ENCODE measurements around the gene PGGT1B.

Gene PGGT1B

DNA sequence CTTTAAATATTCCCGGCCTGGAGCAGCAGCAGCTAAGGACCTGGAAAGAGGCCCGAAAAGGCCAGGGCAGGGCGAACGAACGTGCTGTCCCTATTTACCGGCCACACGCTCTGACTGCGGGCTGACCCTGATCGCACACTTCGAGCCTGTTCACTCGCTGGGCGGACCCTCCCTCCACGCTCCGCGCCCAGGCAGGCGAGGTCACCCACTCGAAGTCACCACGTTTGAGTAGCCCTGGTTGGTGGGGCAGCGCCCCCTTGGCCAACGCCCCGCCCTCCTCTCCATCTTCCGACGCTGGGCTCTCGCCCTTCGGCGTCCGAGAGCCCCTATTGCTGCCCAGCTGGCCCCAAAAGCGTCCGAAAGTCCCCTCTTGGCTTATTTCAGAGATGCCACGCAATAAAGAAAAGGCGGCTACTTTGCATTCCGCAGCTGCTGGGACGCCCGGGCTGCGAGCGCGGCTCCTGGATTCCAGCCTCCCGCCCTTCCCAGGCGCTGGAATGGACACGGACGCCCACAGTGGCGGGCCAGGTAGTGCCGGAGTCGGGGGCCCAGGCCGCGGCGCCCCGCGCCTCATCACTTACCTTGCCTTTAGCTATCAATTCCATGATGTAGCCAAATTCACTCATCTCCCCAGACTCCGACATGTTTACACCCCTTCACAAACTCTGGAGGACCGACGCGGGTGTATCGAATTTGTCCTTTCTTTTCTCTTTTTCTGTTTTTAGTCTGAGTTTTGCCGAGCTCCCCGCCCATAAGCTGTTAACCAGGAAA, 83.1 kb downstream of the PGGT1B start:
- DNase-seq: no peak

DNA sequence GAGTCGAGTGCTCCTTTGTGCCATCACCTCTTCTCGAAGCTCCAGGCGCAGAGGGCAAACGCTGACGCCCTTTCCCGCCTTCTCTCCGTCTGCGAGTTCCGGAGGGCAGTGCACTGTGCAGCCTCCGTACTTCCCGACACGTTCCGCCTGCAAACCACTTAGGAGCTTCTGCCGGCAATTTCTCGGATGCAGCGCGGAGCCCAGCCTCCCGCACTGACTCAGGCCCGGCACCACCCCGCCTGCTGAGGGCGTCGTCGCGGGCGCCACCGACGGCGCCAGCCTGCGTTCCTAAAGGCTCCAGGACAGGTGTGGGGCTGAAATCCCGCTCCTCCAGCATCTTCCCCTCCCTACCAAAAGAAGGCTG, 83.7 kb downstream of the PGGT1B start:
- DNase-seq: no peak

DNA sequence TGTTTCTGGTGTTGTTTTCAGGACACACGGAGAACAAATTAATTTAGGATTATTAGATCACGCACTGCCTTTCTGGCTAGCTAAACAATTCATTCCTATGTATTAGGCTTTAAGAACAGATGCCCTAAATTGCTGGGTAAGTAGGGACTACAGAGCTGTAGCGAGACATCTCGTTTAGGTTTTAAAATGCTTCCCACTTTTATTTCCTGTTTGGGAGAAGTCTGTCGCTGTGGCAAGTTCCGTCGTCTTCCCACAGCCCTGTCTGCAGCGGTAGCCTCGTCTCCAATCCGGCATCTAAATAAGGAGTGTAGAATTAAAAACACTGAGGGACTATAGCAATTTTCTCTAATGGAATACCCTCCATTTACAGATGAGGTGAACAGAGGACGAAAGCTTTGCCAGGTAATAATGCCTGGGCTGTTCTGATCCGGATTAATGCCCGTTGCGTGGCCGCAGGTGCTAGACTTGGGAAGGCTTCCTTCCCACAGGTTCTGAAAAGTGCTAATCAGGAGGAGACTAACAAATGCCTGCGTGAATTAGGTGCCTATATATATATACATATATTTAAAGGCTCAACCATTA, 91.7 kb downstream of the PGGT1B start:
- no peak for DNase-seq

DNA sequence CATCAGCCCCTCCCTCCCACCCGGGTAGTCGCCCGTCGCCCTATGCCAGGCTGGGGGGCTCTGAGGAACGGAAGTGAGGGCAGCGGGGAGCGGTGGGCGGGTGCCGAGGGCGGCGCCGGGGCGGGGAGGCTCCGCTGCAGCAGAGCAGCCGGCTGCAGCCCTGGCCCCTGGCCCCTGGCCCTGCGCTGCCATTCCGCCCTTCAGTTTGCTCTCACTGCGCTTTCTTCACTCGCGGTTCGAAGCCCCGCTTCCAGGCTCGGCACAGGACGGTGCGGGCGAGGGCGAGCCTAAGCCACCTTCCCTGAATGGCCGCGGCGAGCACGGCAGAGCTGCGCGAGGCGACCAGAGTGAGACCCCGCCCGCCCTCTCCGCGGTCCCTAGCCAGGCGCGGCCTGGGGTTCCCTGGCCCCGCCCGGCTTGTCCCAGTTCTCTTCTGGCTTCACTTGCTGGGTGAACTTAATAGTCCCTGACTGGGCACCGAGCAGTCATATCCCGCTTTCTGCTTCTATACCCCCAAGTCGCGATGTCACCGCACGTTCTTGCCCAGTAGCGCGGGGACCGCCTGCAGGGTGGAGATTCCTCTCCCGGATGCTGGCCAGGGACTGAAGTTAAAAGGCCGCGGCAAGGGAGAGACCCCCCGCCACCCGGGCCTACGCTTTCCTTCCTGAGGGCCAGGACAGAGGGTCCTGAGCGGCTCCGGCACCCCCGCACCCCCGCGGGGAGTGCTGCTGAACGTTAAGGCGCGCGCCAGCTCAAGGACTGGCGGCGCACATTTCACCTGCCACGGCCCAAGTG, 92.3 kb downstream of the PGGT1B start:
- DNase-seq: no peak

DNA sequence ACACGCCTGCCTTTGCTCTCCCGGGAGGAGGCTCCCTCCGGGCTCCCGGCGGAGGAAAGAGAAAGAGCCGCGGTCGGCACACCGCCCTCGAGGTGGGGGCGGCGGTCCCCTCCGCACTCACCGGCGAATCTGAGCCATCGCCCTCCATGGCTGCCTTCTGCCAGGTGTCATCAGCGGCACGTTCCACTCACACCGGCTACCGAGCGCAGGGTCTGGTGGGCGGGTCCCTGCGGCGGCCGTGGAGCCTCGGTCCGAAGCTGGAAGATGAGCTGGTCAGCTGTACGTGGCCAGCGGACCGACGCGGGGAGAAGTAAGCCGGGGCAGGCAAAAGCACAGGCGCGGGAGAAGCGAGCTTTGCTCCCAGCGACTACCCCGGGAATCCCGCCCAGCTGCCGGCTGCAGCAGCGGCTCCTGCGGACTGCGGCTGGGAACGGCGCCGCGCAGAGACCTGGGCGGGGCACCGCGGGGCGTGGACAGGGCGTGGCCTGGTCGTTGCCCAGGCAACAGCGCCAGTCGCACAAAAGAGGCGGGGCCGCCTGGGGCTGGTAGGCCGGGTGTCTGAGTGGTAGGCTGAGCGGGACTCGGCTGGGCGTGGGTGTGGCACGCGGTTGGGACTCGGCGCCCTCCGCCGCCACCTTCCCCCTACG, 93.1 kb downstream of the PGGT1B start, which contains the start of gene TRIM36:
Gene TRIM36, minus strand, starts transcription at position 422 of the 647 bp plus-strand sequence. Its CDS starts 274 bp downstream, at position 148.
- peak; percentile 94 for DNase-seq

DNA sequence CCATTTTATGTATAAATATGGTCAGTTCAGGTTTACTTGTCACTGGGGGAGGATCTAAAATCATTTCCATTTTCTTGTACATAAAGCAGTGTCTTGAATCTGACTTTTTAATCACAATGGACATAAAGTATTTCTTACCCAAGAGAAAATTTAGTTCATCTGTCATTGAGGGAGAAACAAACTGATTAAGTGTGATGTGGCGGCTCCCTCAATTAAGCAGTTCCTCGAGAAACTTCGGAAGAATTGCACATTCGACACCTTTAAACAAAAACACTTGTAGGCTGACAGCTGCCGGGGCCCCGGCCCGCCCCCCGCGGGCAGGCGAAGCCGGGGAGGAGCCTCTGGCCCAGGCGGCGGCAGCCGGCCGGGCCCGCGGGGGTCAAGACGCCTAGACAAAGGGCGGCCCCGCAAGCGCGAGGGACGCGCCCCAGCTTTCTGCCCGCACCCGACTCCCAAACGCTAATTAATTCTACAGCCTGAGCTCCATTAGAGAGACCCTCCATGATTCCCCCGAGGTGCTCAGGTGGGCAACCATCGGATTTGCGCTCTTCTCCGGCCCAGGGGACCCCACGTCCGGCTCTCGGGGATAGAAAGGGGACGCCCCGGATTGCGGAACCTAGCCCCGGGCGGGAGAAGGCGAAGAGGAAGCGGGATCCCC, 93.7 kb downstream of the PGGT1B start:
- no peak for DNase-seq

DNA sequence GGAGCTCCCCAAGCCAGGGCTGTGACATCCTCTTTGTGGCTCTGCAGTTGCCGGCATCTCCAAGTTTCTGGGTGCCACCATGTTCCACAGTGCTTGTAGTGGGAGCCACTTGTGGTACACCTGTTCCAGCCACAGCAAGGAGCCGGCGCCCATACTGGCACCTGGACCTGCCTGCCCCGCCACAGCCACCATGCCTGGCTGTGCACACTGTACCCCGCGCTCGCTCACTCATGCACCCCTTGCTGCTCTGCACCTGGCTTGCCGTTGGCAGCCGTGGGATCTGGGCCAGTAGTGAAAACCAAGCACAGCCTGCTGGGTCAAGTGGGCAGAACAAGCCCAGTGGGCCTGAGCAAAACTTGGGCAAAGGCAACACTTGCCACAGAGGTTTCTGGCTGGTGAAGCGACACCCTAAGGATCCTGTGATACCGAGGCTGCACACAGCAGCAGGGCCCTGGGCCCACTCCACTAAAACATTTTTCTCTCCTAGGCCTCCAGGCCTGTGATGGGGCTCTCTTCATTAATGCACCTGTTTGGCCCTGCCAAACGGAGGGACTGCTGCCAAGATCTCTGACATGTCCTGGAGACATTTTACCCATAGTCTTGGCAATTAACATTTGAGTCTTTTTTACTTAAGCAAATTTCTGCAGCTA, 95.8 kb downstream of the PGGT1B start:
- no peak for DNase-seq

DNA sequence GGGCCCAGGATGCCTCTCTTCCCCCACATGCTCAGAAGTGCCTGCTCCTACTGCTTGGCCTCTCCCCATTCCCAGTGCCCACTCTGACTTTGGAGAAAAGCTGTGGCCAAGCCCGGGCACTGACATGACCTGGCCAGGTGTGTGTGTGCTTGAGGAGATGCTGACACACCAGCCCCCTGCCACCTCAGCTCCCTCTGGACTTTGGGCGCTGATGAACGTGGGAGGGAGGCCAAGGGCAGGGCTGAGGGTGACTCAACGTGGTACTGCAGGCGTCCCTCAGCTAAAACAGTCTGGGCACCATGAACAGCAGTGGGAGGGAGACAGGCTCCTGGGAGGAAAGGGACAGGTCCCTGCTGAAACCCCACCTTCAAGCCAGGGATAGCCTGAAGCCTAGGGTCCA, 96.9 kb downstream of the PGGT1B start:
- no peak for DNase-seq

DNA sequence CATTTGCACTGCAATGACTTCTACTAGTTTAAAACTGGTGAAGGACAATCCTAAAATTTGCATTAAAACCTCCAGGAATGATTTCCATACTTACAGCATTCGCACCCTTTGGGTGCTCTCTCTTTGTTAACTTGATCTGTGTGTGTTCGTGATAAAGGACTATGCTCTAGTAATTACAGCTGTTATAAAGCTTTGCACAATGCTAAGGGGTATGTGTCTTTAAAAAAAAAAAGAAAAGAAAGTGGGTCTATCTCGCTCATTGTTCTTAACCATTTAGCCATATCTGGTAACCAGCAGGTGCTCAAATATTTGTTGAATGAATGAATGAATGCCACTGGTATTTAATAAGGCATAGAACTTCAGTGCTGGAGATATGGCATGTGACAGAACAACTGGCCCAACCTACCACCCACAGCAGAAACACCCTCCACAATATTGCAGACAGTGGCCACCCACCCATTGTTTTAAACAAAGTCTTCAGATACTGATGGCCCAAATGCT, 101.7 kb downstream of the PGGT1B start:
- no peak for DNase-seq
